ENCODE results near the gene STK38L. TPM values are rescaled to one million over a fixed set of nuclear protein-coding genes. Genes with fewer than 3 reads are reported as not detected.
A peak's percentile ranks its signal among the peaks of the same experiment; 100 is the strongest.

STK38L gene
- total and polyA plus RNA-seq, 3 donors from 2014 or later = 19.3 to 43.1 (median 41.5) TPM

- intact Hi-C loops (cut with DNase I; ENCODE audit: low total_unique reads) = no loop called here
- Histone ChIP-seq H3K27ac (no peak within 1 kb of the TSS), H3K27me3 (no peaks in the 10 kb centered on the region), H3K4me3 (peak within 1 kb of the TSS; percentile 63 to 66), H3K36me3 (ENCODE audit: low read depth, missing control alignments) (no peaks in the 10 kb centered on the region), H3K4me1 (peaks cover 4% of the 10 kb centered on the region), H3K9me3 (no peaks in the 10 kb centered on the region)
- peak; percentile 38 for DNase-seq
- 0% methylated on average over 11 to 15 of the region's 96 CpGs for WGBS, 2 donors
- TF ChIP-seq, protein P1, sequence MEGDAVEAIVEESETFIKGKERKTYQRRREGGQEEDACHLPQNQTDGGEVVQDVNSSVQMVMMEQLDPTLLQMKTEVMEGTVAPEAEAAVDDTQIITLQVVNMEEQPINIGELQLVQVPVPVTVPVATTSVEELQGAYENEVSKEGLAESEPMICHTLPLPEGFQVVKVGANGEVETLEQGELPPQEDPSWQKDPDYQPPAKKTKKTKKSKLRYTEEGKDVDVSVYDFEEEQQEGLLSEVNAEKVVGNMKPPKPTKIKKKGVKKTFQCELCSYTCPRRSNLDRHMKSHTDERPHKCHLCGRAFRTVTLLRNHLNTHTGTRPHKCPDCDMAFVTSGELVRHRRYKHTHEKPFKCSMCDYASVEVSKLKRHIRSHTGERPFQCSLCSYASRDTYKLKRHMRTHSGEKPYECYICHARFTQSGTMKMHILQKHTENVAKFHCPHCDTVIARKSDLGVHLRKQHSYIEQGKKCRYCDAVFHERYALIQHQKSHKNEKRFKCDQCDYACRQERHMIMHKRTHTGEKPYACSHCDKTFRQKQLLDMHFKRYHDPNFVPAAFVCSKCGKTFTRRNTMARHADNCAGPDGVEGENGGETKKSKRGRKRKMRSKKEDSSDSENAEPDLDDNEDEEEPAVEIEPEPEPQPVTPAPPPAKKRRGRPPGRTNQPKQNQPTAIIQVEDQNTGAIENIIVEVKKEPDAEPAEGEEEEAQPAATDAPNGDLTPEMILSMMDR (IDR thresholded peaks at IDR 0.05) = no peak
- TF ChIP-seq POLR2A (IDR thresholded peaks at IDR 0.05) = no peak
Observed at GRCh38 chr12:27332714-27333402, 88.8 kb downstream of the STK38L start, which contains the start of gene BMAL2. BMAL2 (plus strand) TSS chr12:27332836; CDS start chr12:27333073, 237 bp downstream.

GRCh38 chr12:27333403-27334009 is 89.4 kb downstream of the STK38L start:
- intact Hi-C loops (cut with DNase I; ENCODE audit: low total_unique reads) = no loop called here
- Histone ChIP-seq H3K27ac (no peak overlapping the region), H3K27me3 (no peaks in the 10 kb centered on the region), H3K36me3 (ENCODE audit: low read depth, missing control alignments) (no peaks in the 10 kb centered on the region), H3K4me1 (peaks cover 4% of the 10 kb centered on the region), H3K4me3 (peak overlapping the region; percentile 63 to 66), H3K9me3 (no peaks in the 10 kb centered on the region)
- TF ChIP-seq, protein P1 (IDR thresholded peaks at IDR 0.05) = no peak
- TF ChIP-seq POLR2A (IDR thresholded peaks at IDR 0.05) = no peak
- peak; percentile 34 for DNase-seq
- WGBS, 2 donors = 1 to 2% methylated on average over 23 to 28 of the region's 40 CpGs

DNA sequence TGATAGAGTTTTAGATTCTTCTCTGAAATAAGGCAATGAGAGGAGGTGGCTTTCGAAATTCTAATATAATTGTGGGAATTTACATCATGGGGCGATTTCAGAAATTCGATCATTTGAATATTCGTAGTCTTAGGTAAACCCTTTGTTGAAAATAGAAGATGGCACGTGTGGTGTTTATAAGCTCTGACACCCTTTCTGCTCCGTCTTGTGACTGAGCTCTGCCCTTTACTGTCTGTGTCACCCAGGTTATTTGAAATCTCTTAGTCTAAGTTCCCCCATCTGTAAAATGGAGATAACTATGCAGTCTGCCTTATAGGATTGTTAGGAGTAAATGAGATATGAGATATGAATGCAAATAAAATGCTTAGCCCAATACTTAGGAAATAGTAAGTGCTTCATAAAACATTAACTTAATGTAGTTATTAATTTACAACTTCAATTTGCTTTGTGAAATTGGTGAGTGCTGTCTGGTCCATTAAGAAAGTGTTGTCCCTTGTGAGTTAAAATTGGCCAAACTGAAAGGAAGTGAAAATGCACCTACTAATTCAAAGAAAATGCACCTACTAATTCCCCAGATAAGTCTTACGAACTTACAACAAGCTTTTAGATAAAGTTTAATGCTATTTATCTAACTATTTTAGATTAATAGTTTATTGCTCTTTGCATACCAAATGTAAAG is 90.1 kb downstream of the STK38L start:
- Histone ChIP-seq H3K27me3 (no peaks in the 10 kb centered on the region), H3K36me3 (ENCODE audit: low read depth, missing control alignments) (no peaks in the 10 kb centered on the region), H3K9me3 (no peaks in the 10 kb centered on the region), H3K27ac (no peak overlapping the region), H3K4me3 (no peak overlapping the region), H3K4me1 (peaks cover 4% of the 10 kb centered on the region)
- DNase-seq = no peak
- TF ChIP-seq, protein P1 (IDR thresholded peaks at IDR 0.05) = no peak
- TF ChIP-seq POLR2A (IDR thresholded peaks at IDR 0.05) = no peak
- intact Hi-C loops (cut with DNase I; ENCODE audit: low total_unique reads) = no loop called here
- WGBS, 2 donors = 47 to 65% methylated on average over 7 of the region's 7 CpGs

- Histone ChIP-seq H3K36me3 (ENCODE audit: low read depth, missing control alignments) (no peaks in the 10 kb centered on the region), H3K4me3 (no peak overlapping the region), H3K4me1 (peaks cover 4% of the 10 kb centered on the region), H3K9me3 (no peaks in the 10 kb centered on the region), H3K27me3 (no peaks in the 10 kb centered on the region), H3K27ac (no peak overlapping the region)
- 72 to 75% methylated on average over 6 of the region's 6 CpGs for WGBS, 2 donors
- DNase-seq = no peak
- TF ChIP-seq POLR2A (IDR thresholded peaks at IDR 0.05) = no peak
- TF ChIP-seq, protein P1 (IDR thresholded peaks at IDR 0.05) = no peak
- intact Hi-C loops (cut with DNase I; ENCODE audit: low total_unique reads) = no loop called here
Observed at GRCh38 chr12:27334721-27335082, 90.6 kb downstream of the STK38L start.

Data from testis (tissue), 3 donors.